HCT116 (cell line): ENCODE results near the gene DNASE1L1.

Experiments used
- CEBPB ChIP-seq: IDR thresholded peaks from 2 replicates; pipeline ENCODE4 v1.6.1; 2012; ENCODE audit warnings: low read depth
- CTCF ChIP-seq, 3 experiments: fragments of 200-600 bp in 1 of 3; sonication (generic) in 1 of 3; IDR thresholded peaks in 2 of 3; conservative IDR thresholded peaks in 1 of 3; 2 replicates each; pipeline ENCODE4 v1.5.1; 2012 to 2017; ENCODE audit warnings: low read depth in 2 of 3, low read length in 2 of 3, antibody characterized with exemption in 1 of 3, borderline replicate concordance in 1 of 3, control low read depth in 1 of 3, mild to moderate bottlenecking in 1 of 3, mixed read lengths in 1 of 3, mixed run types in 1 of 3, moderate library complexity in 1 of 3; ENCODE audit not compliant: insufficient read depth in 1 of 3
- EZH2 ChIP-seq: fragments of 200-600 bp; sonication (generic); IDR thresholded peaks from 2 replicates; pipeline ENCODE4 v1.6.1; 2017; ENCODE audit warnings: antibody characterized with exemption, mixed run types
- JUND ChIP-seq: IDR thresholded peaks from 2 replicates; pipeline ENCODE4 v1.6.1; 2012
- POLR2A ChIP-seq: IDR thresholded peaks from 2 replicates; pipeline ENCODE4 v1.7.0; 2011; ENCODE audit warnings: borderline replicate concordance; ENCODE audit not compliant: insufficient read depth, insufficient read length; ENCODE audit errors: extremely low read depth
- REST ChIP-seq: IDR thresholded peaks from 2 replicates; pipeline ENCODE4 v1.6.1; 2012; ENCODE audit warnings: low read depth
- SIN3A ChIP-seq: IDR thresholded peaks from 2 replicates; pipeline ENCODE4 v1.6.1; 2012; ENCODE audit warnings: low read depth

GRCh38 chrX:154369449-154370299 is 39.4 kb downstream of the DNASE1L1 start:
- TF ChIP-seq POLR2A (no peak), SIN3A (no peak), REST (no peak), JUND (no peak), CTCF (IDR thresholded peaks at IDR 0.05 in 2 of 3, conservative IDR thresholded peaks at IDR 0.05 in 1 of 3; ENCODE audit: borderline replicate concordance in 1 of 3, insufficient read depth in 1 of 3, low read depth in 2 of 3, low read length in 2 of 3) (no peak), CEBPB (no peak), EZH2 (no peak)
